B cell (primary cell): ENCODE data around the gene SGSM1. TPM values are rescaled to one million over a fixed set of nuclear protein-coding genes. Genes with fewer than 3 reads are reported as not detected.

Experiments
- ATAC-seq: fragments of 200-7000 bp; cut with Tn5 transposase; one replicate; pipeline ENCODE4 v1.10.0; 2021; ENCODE audit warnings: low read depth, mild to moderate bottlenecking, moderate number of reproducible peaks, moderate library complexity
- CTCF ChIA-PET: fragments of 350-600 bp; sonication (Branson Sonifier 250); formaldehyde crosslinking; loops from one replicate; lab custom pipeline; 2021; ENCODE audit warnings: antibody characterized with exemption, inconsistent platforms; lab: Charles Lee
- POLR2A ChIA-PET: fragments of 350-600 bp; sonication (Branson Sonifier 250); formaldehyde crosslinking; loops from one replicate; lab custom pipeline; 2021; ENCODE audit warnings: antibody characterized with exemption; lab: Charles Lee
- DNase-seq: peaks from one replicate; pipeline ENCODE4 v3.0.0; 2013
- H2AFZ ChIP-seq: 2 replicates; pipeline ENCODE4 v1.6.1; 2012; ENCODE audit warnings: mild to moderate bottlenecking, low read depth, low read length; ENCODE audit not compliant: insufficient read depth, poor library complexity, severe bottlenecking
- H3K27ac ChIP-seq, 2 donors: 1 replicate in 1 of 2; 2 replicates in 1 of 2; pipeline ENCODE4 v1.5.1; 2012 to 2013; ENCODE audit warnings: low read length in 2 of 2, mild to moderate bottlenecking in 2 of 2, moderate library complexity in 1 of 2
- H3K27me3 ChIP-seq, 4 experiments: fragments of 200-600 bp in 1 of 4; sonication (generic) in 1 of 4; replicated peaks in 1 of 4; 1 replicate in 2 of 4; 2 replicates in 2 of 4; pipeline versions ENCODE4 v1.6.1 to v1.7.0; 2013 to 2016; ENCODE audit warnings: low read length in 3 of 4, mild to moderate bottlenecking in 2 of 4, mixed read lengths in 1 of 4, moderate library complexity in 1 of 4; ENCODE audit not compliant: insufficient read depth in 4 of 4, control insufficient read depth in 3 of 4; ENCODE audit errors: control extremely low read depth in 1 of 4
- H3K36me3 ChIP-seq, 2 experiments: replicated peaks in 1 of 2; 1 replicate in 1 of 2; 2 replicates in 1 of 2; pipeline versions ENCODE4 v1.6.1 to v1.7.1; 2013; ENCODE audit warnings: low read length in 1 of 2; ENCODE audit not compliant: insufficient read depth in 2 of 2, control insufficient read depth in 1 of 2; ENCODE audit errors: control extremely low read depth in 1 of 2, extremely low read depth in 1 of 2
- H3K4me1 ChIP-seq, 2 donors: fragments of 200-600 bp in 1 of 2; sonication (generic) in 1 of 2; 1 replicate in 1 of 2; 2 replicates in 1 of 2; pipeline versions ENCODE4 v1.5.1 to v1.6.1; 2013 to 2017; ENCODE audit warnings: low read length in 2 of 2; ENCODE audit not compliant: control insufficient read depth in 2 of 2, insufficient read depth in 2 of 2
- H3K4me2 ChIP-seq: replicated peaks from 2 replicates; pipeline ENCODE3; 2012; ENCODE audit warnings: mild to moderate bottlenecking, low read depth, low read length; ENCODE audit not compliant: poor library complexity, severe bottlenecking
- H3K4me3 ChIP-seq, 5 experiments: fragments of 200-600 bp in 1 of 5; sonication (generic) in 1 of 5; 1 replicate in 3 of 5; 2 replicates in 2 of 5; pipeline versions ENCODE4 v1.5.1 to v1.7.0; 2011 to 2016; ENCODE audit warnings: low read length in 4 of 5, mild to moderate bottlenecking in 4 of 5, low read depth in 2 of 5, control low read depth in 1 of 5, moderate library complexity in 1 of 5; ENCODE audit not compliant: insufficient read depth in 1 of 5; ENCODE audit errors: control extremely low read depth in 1 of 5, extremely low read depth in 1 of 5
- H3K79me2 ChIP-seq: fragments of 200-600 bp; sonication (generic); one replicate; pipeline ENCODE4 v1.6.0; 2016; ENCODE audit warnings: low read length; ENCODE audit not compliant: control insufficient read depth, insufficient read depth
- H3K9ac ChIP-seq: fragments of 200-600 bp; sonication (generic); 2 replicates; pipeline ENCODE4 v1.6.1; 2017; ENCODE audit warnings: mild to moderate bottlenecking, low read length, moderate library complexity
- H3K9me3 ChIP-seq, 3 donors: one replicate each; pipeline versions ENCODE4 v1.6.1 to v1.7.1; 2013; ENCODE audit warnings: low read length in 2 of 3; ENCODE audit not compliant: control insufficient read depth in 2 of 3, insufficient read depth in 1 of 3; ENCODE audit errors: control extremely low read depth in 1 of 3
- H4K20me1 ChIP-seq: 2 replicates; pipeline ENCODE4 v1.6.0; 2012; ENCODE audit warnings: mild to moderate bottlenecking, low read length; ENCODE audit not compliant: insufficient read depth, control insufficient read depth, poor library complexity, severe bottlenecking
- H3K27ac Mint-ChIP-seq: one replicate; pipeline ENCODE4 v1.8.0; 2021; ENCODE audit warnings: mixed read lengths
- H3K27me3 Mint-ChIP-seq: one replicate; pipeline ENCODE4 v1.8.0; 2021; ENCODE audit warnings: mixed read lengths
- H3K4me1 Mint-ChIP-seq: one replicate; pipeline ENCODE4 v1.8.0; 2021; ENCODE audit warnings: mixed read lengths
- H3K4me3 Mint-ChIP-seq: one replicate; pipeline ENCODE4 v1.8.0; 2021; ENCODE audit warnings: mixed read lengths
- H3K9me3 Mint-ChIP-seq: one replicate; pipeline ENCODE4 v1.8.0; 2022; ENCODE audit warnings: mixed read lengths; ENCODE audit not compliant: insufficient read depth
- CTCF ChIP-seq: fragments of 200-600 bp; IDR thresholded peaks from one replicate; pipeline ENCODE4 v1.8.0; 2022; ENCODE audit warnings: antibody characterized with exemption, mild to moderate bottlenecking
- EZH2 ChIP-seq: IDR thresholded peaks from 2 replicates; pipeline ENCODE4 v1.6.1; 2012; ENCODE audit warnings: borderline replicate concordance, low read depth, mild to moderate bottlenecking, moderate library complexity, low read length; ENCODE audit not compliant: insufficient read depth, poor library complexity, severe bottlenecking
- WGBS: methylation state at CpG from one replicate; pipeline ENCODE4 v1.1.5; 2013; ENCODE audit warnings: missing lambda C conversion rate; ENCODE audit not compliant: insufficient coverage; 5-methylcytosine and 5-hydroxymethylcytosine counted together
- intact Hi-C: fragments of 100-400 bp; cut with micrococcal nuclease; formaldehyde crosslinking; loops from one replicate; pipeline ENCODE4 v1.10.0; 2022
- polyA plus RNA-seq: library from polyadenylated mRNA; depleted of rRNA; stranded (reverse); fragments of >200 nt; gene quantifications from 2 replicates; pipeline ENCODE4 v1.2.3, GENCODE V29; 2012
- total RNA-seq, 2 donors: library from RNA; stranded (reverse); fragments of 120-200 nt in 1 of 2; gene quantifications; 1 replicate in 1 of 2; 2 replicates in 1 of 2; pipeline versions ENCODE4 v1.2.3 to v1.2.4, GENCODE V29; 2013 to 2022

Gene SGSM1
- total and polyA plus RNA-seq, 2 donors (not counting 1 experiment from before 2014, with no cell fraction given), result 0.91 to 1.3 TPM

GRCh38 chr22:24807284-24807950, 1.4 kb downstream of the SGSM1 start:
- DNase-seq (peak; percentile 23), ATAC-seq (no peak)
- H3K27me3 Mint-ChIP-seq, result peaks cover 27% of the 10 kb centered on the region
- intact Hi-C loops, result no loop called here
- peak overlapping the region; percentile 56 for H3K4me3 Mint-ChIP-seq
- Histone ChIP-seq H3K4me2 (no peak overlapping the region), H2AFZ (no peak overlapping the region), H3K9ac (no peak overlapping the region), H3K79me2 (no peaks in the 10 kb centered on the region), H3K27ac (no peak overlapping the region), H4K20me1 (no peaks in the 10 kb centered on the region), H3K27me3 (peaks cover 0 to 30% (median 6%) of the 10 kb centered on the region in 4 experiments), H3K4me3 (no peak overlapping the region), H3K4me1 (peaks cover 5 to 11% of the 10 kb centered on the region in 2 donors), H3K36me3 (no peaks in the 10 kb centered on the region), H3K9me3 (peaks cover 0 to 24% (median 0%) of the 10 kb centered on the region in 3 donors)
- no peak overlapping the region for H3K27ac Mint-ChIP-seq
- peaks cover 6% of the 10 kb centered on the region for H3K4me1 Mint-ChIP-seq
- H3K9me3 Mint-ChIP-seq, result no peaks in the 10 kb centered on the region
- ChIA-PET POLR2A (no interaction called here), CTCF (interaction anchor here (0.6 kb wide), 1 partner anchor 31 kb away, joined by 3 read pairs; no protein-coding TSS in a partner anchor)
- TF ChIP-seq EZH2 (no peak), CTCF (no peak)
- WGBS, result 79% methylated on average over 6 of the region's 11 CpGs

- ATAC-seq (no peak), DNase-seq (no peak)
- no peaks in the 10 kb centered on the region for H3K9me3 Mint-ChIP-seq
- H3K4me1 Mint-ChIP-seq, result peaks cover 6% of the 10 kb centered on the region
- intact Hi-C loops, result no loop called here
- Histone ChIP-seq H3K4me2 (no peak overlapping the region), H3K27me3 (peaks cover 0 to 29% (median 6%) of the 10 kb centered on the region in 4 experiments), H3K9me3 (peaks cover 0 to 28% (median 0%) of the 10 kb centered on the region in 3 donors), H3K36me3 (no peaks in the 10 kb centered on the region), H2AFZ (no peak overlapping the region), H3K79me2 (no peaks in the 10 kb centered on the region), H3K4me3 (no peak overlapping the region), H3K9ac (no peak overlapping the region), H3K4me1 (peaks cover 5 to 11% of the 10 kb centered on the region in 2 donors), H4K20me1 (no peaks in the 10 kb centered on the region), H3K27ac (no peak overlapping the region)
- H3K4me3 Mint-ChIP-seq, result no peak overlapping the region
- POLR2A ChIA-PET, result no interaction called here
- CTCF ChIA-PET, result no interaction called here
- peaks cover 31% of the 10 kb centered on the region for H3K27me3 Mint-ChIP-seq
- WGBS, result 84% methylated on average over 2 of the region's 2 CpGs
- TF ChIP-seq CTCF, result no peak
- TF ChIP-seq EZH2, result no peak
- H3K27ac Mint-ChIP-seq, result no peak overlapping the region
Measured at GRCh38 chr22:24809331-24809730, 3.3 kb downstream of the SGSM1 start.
